GM19193 (cell line): ENCODE measurements around the gene SLC16A6.

Experiments used
- POLR2A ChIP-seq: IDR thresholded peaks from 4 replicates; pipeline ENCODE4 v1.6.1; 2011; ENCODE audit not compliant: insufficient read depth, insufficient read length; ENCODE audit errors: extremely low read depth

SLC16A6 gene

GRCh38 chr17:68260051-68260762 is 30.7 kb downstream of the SLC16A6 start:
- TF ChIP-seq POLR2A, result no peak

- peak; percentile 25 for TF ChIP-seq POLR2A
Observed at GRCh38 chr17:68258890-68259647, 31.9 kb downstream of the SLC16A6 start.

DNA sequence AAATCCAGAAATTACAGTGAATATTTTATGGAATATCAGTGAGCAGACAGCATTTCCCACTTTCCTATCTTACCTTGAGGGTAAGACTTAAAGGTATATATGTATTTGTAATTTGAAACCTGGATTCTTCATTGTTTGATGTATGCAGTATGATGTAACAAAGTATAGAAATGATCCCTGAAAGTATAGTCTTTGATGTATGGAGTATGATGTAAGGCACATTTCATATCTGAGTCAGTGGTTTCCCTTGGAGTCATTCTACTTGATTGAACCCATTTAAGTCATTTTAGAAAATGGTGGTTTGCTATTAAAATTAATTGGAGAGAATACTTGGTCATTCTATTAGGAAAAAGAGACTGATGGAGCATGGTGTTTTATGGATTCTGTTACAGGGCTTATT is 33.0 kb downstream of the SLC16A6 start:
- no peak for TF ChIP-seq POLR2A

- TF ChIP-seq POLR2A, result no peak
Observed at GRCh38 chr17:68255731-68256538, 35.0 kb downstream of the SLC16A6 start.

DNA sequence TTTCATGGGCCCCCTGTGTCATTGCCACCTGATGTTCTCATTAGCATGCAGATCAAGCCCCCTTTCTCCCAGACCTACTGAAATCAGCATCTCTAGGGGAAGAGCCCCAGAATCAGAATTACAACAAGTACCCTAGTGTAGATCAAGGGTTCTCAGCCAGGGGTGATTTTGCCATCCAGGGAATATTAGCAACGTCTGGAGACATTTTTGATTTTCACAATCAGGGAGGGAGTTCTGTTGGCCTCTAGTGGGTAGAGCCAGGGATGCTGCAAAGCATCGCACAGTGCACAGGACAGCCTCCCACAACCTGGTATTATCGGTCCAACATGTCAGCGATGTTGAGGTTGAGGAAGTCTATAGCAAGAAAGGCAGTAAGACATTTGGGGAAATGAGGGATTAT is 35.8 kb downstream of the SLC16A6 start:
- no peak for TF ChIP-seq POLR2A

DNA sequence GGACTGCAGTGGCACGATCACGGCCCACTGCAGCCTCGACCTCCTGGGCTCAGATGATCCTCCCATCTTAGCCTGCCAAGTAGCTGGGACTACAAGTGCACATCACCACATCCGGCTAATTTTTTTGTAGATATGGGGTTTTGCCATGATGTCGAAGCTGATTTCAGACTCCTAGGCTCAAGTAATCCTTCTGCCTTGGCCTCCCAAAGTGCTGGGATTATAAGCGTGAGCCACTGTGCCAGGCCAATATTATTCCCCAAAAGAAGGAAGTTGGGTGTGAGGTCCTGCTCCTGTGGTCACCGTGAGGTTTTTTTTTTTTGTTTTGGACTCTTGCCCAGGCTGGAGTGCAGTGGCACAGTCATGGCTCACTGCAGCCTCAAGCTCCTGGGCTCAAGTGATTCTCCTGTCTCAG is 41.6 kb downstream of the SLC16A6 start:
- TF ChIP-seq POLR2A, result no peak

GRCh38 chr17:68248891-68249290 is 42.0 kb downstream of the SLC16A6 start:
- TF ChIP-seq POLR2A, result no peak

DNA sequence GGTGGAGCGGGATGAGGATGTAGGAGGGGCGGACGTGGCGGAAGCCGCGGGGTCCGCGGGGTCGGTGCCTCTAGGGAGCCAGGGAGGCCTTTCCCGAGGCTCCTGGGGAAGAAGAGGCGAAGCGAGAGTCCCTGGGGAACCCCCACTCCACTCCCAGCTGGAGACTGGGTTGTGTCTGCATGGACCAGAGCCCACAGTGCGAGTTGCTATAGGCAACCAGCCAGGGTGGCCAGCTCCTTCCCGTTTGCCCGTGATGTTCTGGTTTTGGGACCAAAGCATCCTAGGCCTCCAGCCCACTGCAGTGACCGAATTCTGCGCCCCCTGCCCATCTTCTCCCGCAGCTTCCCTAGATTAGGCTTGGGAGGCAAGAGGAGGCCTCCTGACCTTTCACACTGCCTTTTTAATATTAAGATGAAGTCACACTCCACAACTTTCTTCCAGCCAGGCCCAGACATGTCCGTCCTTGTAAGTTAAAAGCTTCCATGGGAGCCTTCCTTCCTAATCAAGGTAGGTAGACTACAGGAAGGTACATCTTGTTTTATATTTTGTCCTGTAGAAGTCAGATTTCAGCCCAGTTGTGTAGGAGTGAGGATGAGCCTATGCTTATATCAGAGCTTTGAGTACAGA is 42.6 kb downstream of the SLC16A6 start:
- TF ChIP-seq POLR2A, result no peak

GRCh38 chr17:68247445-68248198 is 43.3 kb downstream of the SLC16A6 start, which contains the start of gene AMZ2:
AMZ2 (plus strand) TSS chr17:68248043; CDS start chr17:68250188, 2,145 bp downstream.
- TF ChIP-seq POLR2A, result peak; percentile 94

DNA sequence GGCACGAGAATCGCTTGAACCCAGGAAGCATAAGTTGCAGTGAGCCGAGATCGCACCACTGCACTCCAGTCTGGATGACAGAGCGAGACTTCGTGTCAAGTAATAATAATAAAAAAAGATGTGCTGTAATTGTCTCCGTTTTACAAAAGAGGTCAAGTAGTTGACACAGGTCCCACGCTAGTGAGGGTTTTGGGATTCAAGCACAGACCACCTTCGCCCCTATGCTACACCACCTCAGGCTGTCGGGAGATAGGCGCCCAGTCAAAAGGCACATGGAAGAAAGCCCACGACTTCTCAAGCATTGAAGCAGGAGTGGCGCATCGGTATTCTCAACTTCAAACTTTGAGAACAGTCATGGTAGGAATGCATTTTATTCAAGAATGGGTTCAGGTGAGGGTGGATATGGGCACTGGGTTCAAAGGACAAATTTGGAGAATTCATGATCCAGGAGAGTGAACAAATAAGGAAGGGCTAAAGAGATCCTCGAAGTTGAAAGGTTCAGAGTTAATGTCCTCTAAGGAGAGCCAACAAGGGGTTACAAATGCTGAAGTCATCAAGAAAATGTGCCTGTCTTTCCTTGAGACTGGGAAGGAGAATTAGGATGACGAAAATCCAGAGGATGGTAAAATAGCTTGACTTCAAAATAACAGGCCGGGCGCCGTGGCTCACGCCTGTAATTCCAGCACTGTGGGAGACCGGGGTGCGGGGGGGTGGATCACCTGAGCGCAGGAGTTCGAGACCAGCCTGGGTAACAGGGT is 44.5 kb downstream of the SLC16A6 start:
- TF ChIP-seq POLR2A, result no peak

- no peak for TF ChIP-seq POLR2A
Observed at GRCh38 chr17:68239632-68240366, 51.1 kb downstream of the SLC16A6 start.

- no peak for TF ChIP-seq POLR2A
Observed at GRCh38 chr17:68238871-68239253, 52.1 kb downstream of the SLC16A6 start.
